SU-DHL-6 (cell line): ENCODE measurements around the gene CLIP2.

ENCODE experiments used
- H2AFZ ChIP-seq: fragments of 200-600 bp; sonication (generic); 2 replicates; pipeline ENCODE4 v1.6.1; 2014; ENCODE audit warnings: low read depth, mild to moderate bottlenecking, moderate library complexity, mixed read lengths, antibody characterized with exemption, low read length; ENCODE audit not compliant: severe bottlenecking
- H3F3A ChIP-seq: fragments of 200-600 bp; shearing (Covaris generic); 2 replicates; pipeline ENCODE4 v1.6.0; 2016; ENCODE audit warnings: antibody characterized with exemption, mild to moderate bottlenecking; ENCODE audit not compliant: insufficient read depth
- H3K27ac ChIP-seq: fragments of 200-600 bp; sonication (generic); 2 replicates; pipeline ENCODE4 v1.5.1; 2016; ENCODE audit warnings: low read depth, mild to moderate bottlenecking, low read length, moderate library complexity, mixed read lengths
- H3K27me3 ChIP-seq: fragments of 200-600 bp; sonication (generic), shearing (Covaris generic); 2 replicates; pipeline ENCODE4 v1.6.0; 2014; ENCODE audit warnings: mild to moderate bottlenecking, low read length
- H3K36me3 ChIP-seq: fragments of 200-600 bp; sonication (generic); 2 replicates; pipeline ENCODE4 v1.6.1; 2014; ENCODE audit warnings: mild to moderate bottlenecking, low read length, mixed read lengths
- H3K4me2 ChIP-seq: fragments of 300-600, 200-600 bp; shearing (Covaris generic), sonication (generic); 2 replicates; pipeline ENCODE4 v1.6.0; 2014; ENCODE audit warnings: low read length, low read depth, mild to moderate bottlenecking; ENCODE audit not compliant: poor library complexity, severe bottlenecking
- H3K4me3 ChIP-seq: fragments of 200-600 bp; sonication (generic); 2 replicates; pipeline ENCODE4 v1.5.1; 2014; ENCODE audit warnings: antibody characterized with exemption, low read length, mild to moderate bottlenecking, mixed read lengths; ENCODE audit not compliant: insufficient read depth, poor library complexity, severe bottlenecking
- H3K79me2 ChIP-seq: fragments of 200-600 bp; sonication (generic); 2 replicates; pipeline ENCODE4 v1.6.1; 2014; ENCODE audit warnings: mild to moderate bottlenecking, low read length, moderate library complexity; ENCODE audit not compliant: insufficient read depth
- H3K9ac ChIP-seq: fragments of 200-600 bp; sonication (generic); 2 replicates; pipeline ENCODE4 v1.7.0; 2014; ENCODE audit warnings: mild to moderate bottlenecking, low read length
- H3K9me2 ChIP-seq: fragments of 200-600 bp; sonication (generic); replicated peaks from 2 replicates; pipeline ENCODE4 v1.6.1; 2014; ENCODE audit warnings: low read length; ENCODE audit not compliant: insufficient read depth
- H3K9me3 ChIP-seq: fragments of 200-600 bp; sonication (generic); 2 replicates; pipeline ENCODE4 v1.6.1; 2014; ENCODE audit warnings: low read length, mixed read lengths; ENCODE audit not compliant: insufficient read depth
- H4K20me1 ChIP-seq: fragments of 200-600 bp; sonication (generic); 2 replicates; pipeline ENCODE4 v1.6.1; 2014; ENCODE audit warnings: low read depth, mild to moderate bottlenecking, antibody characterized with exemption, low read length, moderate library complexity, mixed read lengths
- EZH2phosphoT487 ChIP-seq: fragments of 200-600 bp; sonication (generic), shearing (Covaris generic); conservative IDR thresholded peaks from 2 replicates; pipeline ENCODE4 v1.6.1; 2018; ENCODE audit warnings: mild to moderate bottlenecking, antibody characterized with exemption, low read length, moderate library complexity, mixed read lengths
- TF ChIP-seq, protein P1 (sequence below): fragments of 200-600 bp; sonication (generic); IDR thresholded peaks from one replicate; pipeline ENCODE4 v1.5.1; 2017; ENCODE audit warnings: antibody characterized with exemption, mild to moderate bottlenecking, low read length, moderate library complexity; ENCODE audit not compliant: insufficient read depth, poor library complexity, severe bottlenecking

CLIP2 gene

DNA sequence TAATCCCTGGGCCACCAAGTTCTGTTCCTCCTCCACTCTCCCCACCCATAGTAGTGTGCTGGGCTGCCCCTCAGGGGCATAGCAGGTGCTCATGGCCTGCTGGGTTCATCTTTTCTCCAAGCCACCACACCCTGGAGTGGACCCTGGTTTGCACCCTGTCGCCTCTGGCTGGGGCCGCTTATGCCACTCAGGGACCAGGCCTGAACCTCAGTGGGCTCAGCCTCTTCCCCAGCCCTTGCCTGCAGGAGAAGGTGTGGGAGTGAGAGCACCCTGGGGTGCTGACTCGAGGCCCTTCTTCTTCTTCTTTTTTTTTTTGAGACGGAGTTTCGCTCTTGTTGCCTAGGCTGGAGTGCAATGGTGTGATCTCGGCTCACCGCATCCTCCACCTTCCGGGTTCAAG lies 10.2 kb downstream of the CLIP2 start:
- Histone ChIP-seq H3K9me2 (no peaks in the 10 kb centered on the region), H4K20me1 (no peaks in the 10 kb centered on the region), H3K79me2 (no peaks in the 10 kb centered on the region), H3K9me3 (no peaks in the 10 kb centered on the region), H2AFZ (no peak overlapping the region), H3F3A (no peaks in the 10 kb centered on the region), H3K4me3 (no peak overlapping the region), H3K9ac (no peak overlapping the region), H3K27me3 (no peaks in the 10 kb centered on the region), H3K36me3 (no peaks in the 10 kb centered on the region), H3K4me2 (no peak overlapping the region), H3K27ac (no peak overlapping the region)
- TF ChIP-seq, protein P1, sequence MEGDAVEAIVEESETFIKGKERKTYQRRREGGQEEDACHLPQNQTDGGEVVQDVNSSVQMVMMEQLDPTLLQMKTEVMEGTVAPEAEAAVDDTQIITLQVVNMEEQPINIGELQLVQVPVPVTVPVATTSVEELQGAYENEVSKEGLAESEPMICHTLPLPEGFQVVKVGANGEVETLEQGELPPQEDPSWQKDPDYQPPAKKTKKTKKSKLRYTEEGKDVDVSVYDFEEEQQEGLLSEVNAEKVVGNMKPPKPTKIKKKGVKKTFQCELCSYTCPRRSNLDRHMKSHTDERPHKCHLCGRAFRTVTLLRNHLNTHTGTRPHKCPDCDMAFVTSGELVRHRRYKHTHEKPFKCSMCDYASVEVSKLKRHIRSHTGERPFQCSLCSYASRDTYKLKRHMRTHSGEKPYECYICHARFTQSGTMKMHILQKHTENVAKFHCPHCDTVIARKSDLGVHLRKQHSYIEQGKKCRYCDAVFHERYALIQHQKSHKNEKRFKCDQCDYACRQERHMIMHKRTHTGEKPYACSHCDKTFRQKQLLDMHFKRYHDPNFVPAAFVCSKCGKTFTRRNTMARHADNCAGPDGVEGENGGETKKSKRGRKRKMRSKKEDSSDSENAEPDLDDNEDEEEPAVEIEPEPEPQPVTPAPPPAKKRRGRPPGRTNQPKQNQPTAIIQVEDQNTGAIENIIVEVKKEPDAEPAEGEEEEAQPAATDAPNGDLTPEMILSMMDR: no peak
- no peak for TF ChIP-seq EZH2phosphoT487

DNA sequence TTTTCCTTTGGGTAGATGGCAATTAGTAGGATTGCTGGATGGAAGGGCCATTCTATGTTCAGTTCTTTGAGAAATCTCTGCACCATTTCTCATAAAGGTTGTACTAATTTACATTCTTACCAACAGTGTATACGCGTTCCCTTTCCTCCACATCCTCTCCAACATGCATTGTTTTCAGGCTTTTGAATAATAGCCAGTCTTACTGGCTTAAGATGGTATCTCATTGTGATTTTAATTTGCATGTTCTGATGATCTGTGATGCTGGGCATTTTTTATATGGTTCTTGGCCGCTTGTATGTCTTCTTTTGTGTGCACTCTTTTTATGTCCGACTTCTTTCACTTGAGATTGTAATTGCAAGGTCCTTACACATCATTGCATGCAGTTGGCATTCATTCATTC lies 11.7 kb downstream of the CLIP2 start:
- H3K27me3 ChIP-seq: no peaks in the 10 kb centered on the region
- TF ChIP-seq, protein P1: no peak
- no peak for TF ChIP-seq EZH2phosphoT487
- no peaks in the 10 kb centered on the region for H3K9me2 ChIP-seq
- H3K36me3 ChIP-seq: no peaks in the 10 kb centered on the region
- H3K4me3 ChIP-seq: no peak overlapping the region
- H3K27ac ChIP-seq: no peak overlapping the region
- no peaks in the 10 kb centered on the region for H4K20me1 ChIP-seq
- H3K9ac ChIP-seq: no peak overlapping the region
- H3K9me3 ChIP-seq: no peaks in the 10 kb centered on the region
- H2AFZ ChIP-seq: no peak overlapping the region
- H3F3A ChIP-seq: no peaks in the 10 kb centered on the region
- H3K79me2 ChIP-seq: no peaks in the 10 kb centered on the region
- no peak overlapping the region for H3K4me2 ChIP-seq

- Histone ChIP-seq H3K4me2 (no peak overlapping the region), H3K79me2 (no peaks in the 10 kb centered on the region), H3F3A (no peaks in the 10 kb centered on the region), H4K20me1 (no peaks in the 10 kb centered on the region), H2AFZ (no peak overlapping the region), H3K9me2 (no peaks in the 10 kb centered on the region), H3K36me3 (no peaks in the 10 kb centered on the region), H3K9me3 (no peaks in the 10 kb centered on the region), H3K9ac (no peak overlapping the region), H3K27ac (no peak overlapping the region), H3K4me3 (no peak overlapping the region), H3K27me3 (0 out of 2 replicates have a peak, but pooled peaks cover 5% of the 10 kb centered on the region)
- no peak for TF ChIP-seq EZH2phosphoT487
- TF ChIP-seq, protein P1: no peak
Observed at GRCh38 chr7:74302745-74303221, 13.6 kb downstream of the CLIP2 start.
